ENCODE data around the gene SMIM5. TPM values are rescaled to one million over a fixed set of nuclear protein-coding genes. Genes with fewer than 3 reads are reported as not detected.
A peak's percentile ranks its signal among the peaks of the same experiment; 100 is the strongest.

SMIM5 gene
- total and polyA plus RNA-seq, 2 donors = 3.6 to 4.0 TPM

- Histone ChIP-seq H3K4me3 (ENCODE audit: low read depth, low read length) (no peak overlapping the region), H3K4me1 (ENCODE audit: insufficient read depth) (no peaks in the 10 kb centered on the region), H3K36me3 (ENCODE audit: insufficient read depth) (no peaks in the 10 kb centered on the region), H3K27ac (ENCODE audit: low read depth) (no peak overlapping the region)
- 86% methylated on average over 23 of the region's 23 CpGs for WGBS
- DNase-seq (ENCODE audit: extremely low spot score) = no peak
Observed at GRCh38 chr17:75624714-75625345, 8.4 kb upstream of the SMIM5 start.

DNA sequence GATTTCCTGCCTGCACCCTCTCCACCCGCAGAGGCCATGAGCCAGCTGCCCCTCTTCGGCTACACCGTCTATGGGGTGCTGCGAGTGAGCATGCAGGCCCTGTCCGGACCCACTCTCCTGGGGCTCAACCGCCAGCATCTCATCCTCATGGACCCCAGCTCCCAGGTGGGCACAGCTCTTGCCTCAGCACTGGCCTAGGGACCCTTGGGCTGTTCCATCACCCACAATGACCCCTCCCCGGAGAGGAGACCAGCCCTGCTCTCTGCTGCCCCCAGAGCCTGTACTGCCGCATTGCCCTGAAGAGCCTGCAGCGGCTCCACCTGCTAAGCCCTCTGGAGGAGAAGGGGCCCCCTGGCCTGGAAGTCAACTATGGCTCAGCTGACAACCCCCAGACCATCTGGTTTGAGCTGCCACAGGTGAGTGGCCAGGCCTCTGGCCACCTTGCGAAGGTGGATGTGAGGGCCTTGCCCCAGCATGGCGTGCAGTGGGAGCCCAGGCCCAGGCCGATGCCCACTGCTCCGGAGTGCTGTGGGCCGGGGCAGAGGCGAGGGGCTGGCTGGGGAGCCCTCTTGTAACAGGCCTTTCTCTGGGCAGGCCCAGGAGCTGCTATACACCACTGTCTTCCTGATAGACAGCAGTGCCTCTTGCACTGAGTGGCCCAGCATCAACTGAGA is 7.3 kb upstream of the SMIM5 start:
- DNase-seq (ENCODE audit: extremely low spot score) = no peak
- no peaks in the 10 kb centered on the region for H3K4me1 ChIP-seq (ENCODE audit: insufficient read depth)
- no peak overlapping the region for H3K27ac ChIP-seq (ENCODE audit: low read depth)
- no peaks in the 10 kb centered on the region for H3K36me3 ChIP-seq (ENCODE audit: insufficient read depth)
- no peak overlapping the region for H3K4me3 ChIP-seq (ENCODE audit: low read depth, low read length)
- 82% methylated on average over 15 of the region's 15 CpGs for WGBS

- DNase-seq (ENCODE audit: extremely low spot score) = no peak
- Histone ChIP-seq H3K36me3 (ENCODE audit: insufficient read depth) (no peaks in the 10 kb centered on the region), H3K4me3 (ENCODE audit: low read depth, low read length) (no peak overlapping the region), H3K27ac (ENCODE audit: low read depth) (no peak overlapping the region), H3K4me1 (ENCODE audit: insufficient read depth) (no peaks in the 10 kb centered on the region)
- 79% methylated on average over 11 of the region's 11 CpGs for WGBS
Observed at GRCh38 chr17:75626496-75627038, 6.7 kb upstream of the SMIM5 start.

- H3K27ac ChIP-seq (ENCODE audit: low read depth) = no peak overlapping the region
- H3K4me3 ChIP-seq (ENCODE audit: low read depth, low read length) = no peak overlapping the region
- DNase-seq (ENCODE audit: extremely low spot score) = no peak
- H3K4me1 ChIP-seq (ENCODE audit: insufficient read depth) = no peaks in the 10 kb centered on the region
- WGBS = 92% methylated on average over 10 of the region's 10 CpGs
- no peaks in the 10 kb centered on the region for H3K36me3 ChIP-seq (ENCODE audit: insufficient read depth)
Observed at GRCh38 chr17:75627094-75627493, 6.1 kb upstream of the SMIM5 start.

DNA sequence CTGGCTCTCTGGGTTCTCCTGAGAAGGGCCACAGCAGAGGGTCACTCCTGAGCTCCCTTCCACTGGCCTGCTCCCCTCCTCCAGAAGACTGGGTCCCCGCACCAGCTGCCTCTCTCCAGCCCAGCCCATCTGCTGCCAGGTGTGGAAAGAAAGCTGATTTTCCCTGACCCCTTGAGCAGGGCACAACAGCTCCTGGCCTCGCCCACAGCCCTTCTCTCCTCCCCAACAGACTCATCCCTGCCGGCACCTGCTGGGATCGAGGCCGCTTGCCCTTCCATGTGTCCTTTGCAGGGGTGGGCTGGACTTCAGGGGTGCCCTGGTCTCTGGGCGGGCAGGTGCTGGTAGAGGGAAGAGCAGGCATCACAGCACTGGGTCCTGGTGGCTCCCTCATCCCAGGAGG is 4.8 kb upstream of the SMIM5 start:
- H3K27ac ChIP-seq (ENCODE audit: low read depth) = no peak overlapping the region
- H3K36me3 ChIP-seq (ENCODE audit: insufficient read depth) = no peaks in the 10 kb centered on the region
- H3K4me3 ChIP-seq (ENCODE audit: low read depth, low read length) = no peak overlapping the region
- H3K4me1 ChIP-seq (ENCODE audit: insufficient read depth) = no peaks in the 10 kb centered on the region
- WGBS = 84% methylated on average over 6 of the region's 6 CpGs
- no peak for DNase-seq (ENCODE audit: extremely low spot score)

DNA sequence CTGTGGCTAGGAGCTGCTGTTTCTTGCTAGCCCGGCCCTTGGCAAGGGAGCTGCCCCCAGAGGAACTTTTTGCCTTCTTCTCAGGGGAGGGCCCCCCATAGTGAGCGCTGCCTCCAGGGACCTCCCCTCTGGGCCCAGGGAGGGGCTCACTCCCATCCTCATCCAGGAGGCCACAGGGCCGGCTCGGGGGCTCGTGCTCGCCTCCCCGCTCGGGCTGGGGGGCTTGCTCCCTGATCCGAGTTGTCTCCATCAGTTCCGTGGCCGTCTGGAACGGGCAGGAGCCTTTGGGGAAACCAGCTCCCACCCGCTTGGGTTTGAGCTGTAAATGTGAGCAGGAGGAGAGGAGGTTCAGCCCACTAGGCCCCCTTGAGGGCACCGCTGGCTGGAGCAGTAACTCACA is 4.1 kb upstream of the SMIM5 start:
- 79% methylated on average over 14 of the region's 14 CpGs for WGBS
- H3K36me3 ChIP-seq (ENCODE audit: insufficient read depth) = no peaks in the 10 kb centered on the region

DNA sequence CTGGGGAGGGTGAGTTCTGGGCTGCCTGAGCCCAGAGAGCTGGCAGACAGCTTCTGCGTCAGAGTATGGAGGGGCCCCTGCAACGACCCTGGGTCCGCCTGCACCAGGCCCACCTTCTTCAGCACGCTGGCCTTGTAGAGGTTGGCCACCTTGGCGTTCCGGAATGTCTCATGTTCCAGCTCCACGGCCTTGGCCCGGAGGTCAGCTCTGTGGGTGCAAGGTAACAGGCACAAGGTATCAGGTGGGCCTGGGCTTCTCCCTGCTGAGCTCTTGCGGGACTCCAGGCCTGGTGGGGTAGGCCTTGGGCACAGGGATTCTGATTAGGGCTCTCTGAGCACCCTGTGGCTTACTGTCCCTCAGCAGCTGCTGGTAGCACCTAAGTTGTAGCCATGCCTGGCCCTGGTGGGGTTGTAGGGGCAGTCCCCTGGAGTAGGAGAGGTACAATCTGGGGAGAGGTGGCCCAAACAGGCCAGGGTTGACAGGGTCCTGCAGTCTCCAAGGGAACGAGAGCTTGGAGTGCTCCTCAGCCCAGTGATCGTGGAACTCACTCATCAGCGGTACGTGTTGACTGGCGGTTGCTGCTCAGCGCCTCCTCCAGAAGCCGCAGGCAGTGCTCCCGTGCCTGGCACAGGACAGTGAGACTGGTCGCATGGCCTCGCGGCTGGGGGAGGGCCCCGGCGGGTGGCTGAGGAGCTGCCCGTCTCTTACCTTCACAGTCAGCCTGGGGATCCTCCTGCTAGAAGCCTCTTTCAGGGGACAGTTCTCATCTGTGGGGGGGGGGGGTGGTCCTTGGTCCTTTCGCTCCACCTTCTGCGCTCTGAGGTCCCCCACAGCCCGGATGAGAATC is 2.9 kb upstream of the SMIM5 start:
- H3K4me1 ChIP-seq (ENCODE audit: insufficient read depth) = peaks cover 3% of the 10 kb centered on the region
- 81% methylated on average over 26 of the region's 26 CpGs for WGBS
- H3K4me3 ChIP-seq (ENCODE audit: low read depth, low read length) = no peak overlapping the region
- no peak overlapping the region for H3K27ac ChIP-seq (ENCODE audit: low read depth)
- H3K36me3 ChIP-seq (ENCODE audit: insufficient read depth) = no peaks in the 10 kb centered on the region
- no peak for DNase-seq (ENCODE audit: extremely low spot score)

More for the DNA sequence above, 4.1 kb upstream of the SMIM5 start:
- DNase-seq (ENCODE audit: extremely low spot score) = no peak
- no peak overlapping the region for H3K27ac ChIP-seq (ENCODE audit: low read depth)
- peaks cover 3% of the 10 kb centered on the region for H3K4me1 ChIP-seq (ENCODE audit: insufficient read depth)
- no peak overlapping the region for H3K4me3 ChIP-seq (ENCODE audit: low read depth, low read length)

DNA sequence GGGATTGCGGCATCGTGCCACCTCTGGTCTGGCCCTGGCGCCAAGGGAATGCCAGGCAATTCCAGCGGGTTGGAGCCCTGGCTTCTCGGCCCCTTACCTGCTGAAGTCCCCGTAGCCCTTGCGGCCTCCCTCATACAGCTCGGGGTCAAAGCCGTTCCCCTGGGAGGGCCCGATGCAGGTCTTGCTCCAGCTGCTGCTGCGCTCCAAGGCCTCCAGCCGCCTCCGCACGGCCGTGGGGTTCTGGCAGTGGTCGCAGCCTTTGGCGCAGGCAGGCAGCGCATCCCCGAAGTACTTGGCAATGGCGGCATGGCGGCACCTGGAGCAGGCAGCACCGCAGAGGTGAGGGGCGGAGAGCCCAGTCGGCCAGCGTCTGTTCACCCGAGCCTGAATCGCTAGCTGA is 1.9 kb upstream of the SMIM5 start:
- Histone ChIP-seq H3K36me3 (ENCODE audit: insufficient read depth) (no peaks in the 10 kb centered on the region), H3K4me1 (ENCODE audit: insufficient read depth) (peaks cover 3% of the 10 kb centered on the region), H3K27ac (ENCODE audit: low read depth) (no peak overlapping the region), H3K4me3 (ENCODE audit: low read depth, low read length) (no peak overlapping the region)
- no peak for DNase-seq (ENCODE audit: extremely low spot score)
- 91% methylated on average over 27 of the region's 27 CpGs for WGBS

- H3K4me1 ChIP-seq (ENCODE audit: insufficient read depth) = peaks cover 4% of the 10 kb centered on the region
- WGBS = 79% methylated on average over 12 of the region's 12 CpGs
- no peak overlapping the region for H3K4me3 ChIP-seq (ENCODE audit: low read depth, low read length)
- H3K36me3 ChIP-seq (ENCODE audit: insufficient read depth) = no peaks in the 10 kb centered on the region
- H3K27ac ChIP-seq (ENCODE audit: low read depth) = no peak overlapping the region
- DNase-seq (ENCODE audit: extremely low spot score) = no peak
Observed at GRCh38 chr17:75632428-75632827, 806 bp upstream of the SMIM5 start.

- Histone ChIP-seq H3K27ac (ENCODE audit: low read depth) (peak overlapping the region; percentile 86), H3K4me1 (ENCODE audit: insufficient read depth) (peaks cover 4% of the 10 kb centered on the region), H3K36me3 (ENCODE audit: insufficient read depth) (no peaks in the 10 kb centered on the region), H3K4me3 (ENCODE audit: low read depth, low read length) (no peak overlapping the region)
- WGBS = 12% methylated on average over 27 of the region's 27 CpGs
- DNase-seq (ENCODE audit: extremely low spot score) = peak; percentile 91
Observed at GRCh38 chr17:75633486-75634375, 497 bp downstream of the SMIM5 start.

DNA sequence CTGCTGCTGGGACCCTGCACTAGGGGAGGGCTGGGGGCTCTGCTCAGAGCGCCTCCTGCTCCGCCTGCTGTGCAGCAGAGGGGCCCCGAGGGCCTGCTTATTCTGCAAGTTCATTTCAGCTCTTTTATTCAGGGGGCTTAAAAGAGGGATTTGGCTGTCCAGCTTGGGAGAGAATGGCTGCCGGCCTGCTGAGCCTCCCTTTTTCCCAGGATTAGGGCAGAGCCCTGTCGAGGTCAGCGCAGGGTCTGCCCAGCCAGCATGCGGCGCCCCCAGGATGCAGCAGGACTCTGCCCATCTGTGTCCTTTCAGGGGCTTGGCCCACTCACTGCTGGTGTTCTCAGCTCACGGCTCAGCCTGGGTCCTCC is 1.1 kb downstream of the SMIM5 start:
- 66% methylated on average over 9 of the region's 9 CpGs for WGBS
- Histone ChIP-seq H3K27ac (ENCODE audit: low read depth) (no peak overlapping the region), H3K4me3 (ENCODE audit: low read depth, low read length) (no peak overlapping the region), H3K36me3 (ENCODE audit: insufficient read depth) (no peaks in the 10 kb centered on the region), H3K4me1 (ENCODE audit: insufficient read depth) (peaks cover 4% of the 10 kb centered on the region)
- DNase-seq (ENCODE audit: extremely low spot score) = no peak

- DNase-seq (ENCODE audit: extremely low spot score) = no peak
- 83% methylated on average over 20 of the region's 20 CpGs for WGBS
- H3K4me3 ChIP-seq (ENCODE audit: low read depth, low read length) = no peak overlapping the region
- no peaks in the 10 kb centered on the region for H3K36me3 ChIP-seq (ENCODE audit: insufficient read depth)
- peaks cover 4% of the 10 kb centered on the region for H3K4me1 ChIP-seq (ENCODE audit: insufficient read depth)
- peak overlapping the region; percentile 4 for H3K27ac ChIP-seq (ENCODE audit: low read depth)
Observed at GRCh38 chr17:75634754-75635609, 1.7 kb downstream of the SMIM5 start.

Measured in urinary bladder (tissue), 4 donors.